T-cell (primary cell): ENCODE measurements around the gene UMAD1. TPM values are rescaled to one million over a fixed set of nuclear protein-coding genes. Genes with fewer than 3 reads are reported as not detected.

Experiments
- ATAC-seq, 4 experiments: fragments of 200-7000 bp in 3 of 4; fragments of 150-1000 bp in 1 of 4; cut with Tn5 transposase; replicated peaks in 1 of 4; 1 replicate in 3 of 4; 2 replicates in 1 of 4; pipeline ENCODE4 v1.10.0; 2021; ENCODE audit warnings: moderate library complexity in 3 of 4, mild to moderate bottlenecking in 2 of 4, moderate number of reproducible peaks in 1 of 4
- CTCF ChIA-PET, 2 donors: fragments of 300-600 bp; sonication (Branson Sonifier 250); formaldehyde crosslinking; loops; one replicate each; lab custom pipeline; 2022; ENCODE audit warnings: antibody characterized with exemption in 2 of 2; lab: Charles Lee
- POLR2A ChIA-PET, 2 donors: fragments of 300-600 bp; sonication (Branson Sonifier 250); formaldehyde crosslinking; loops; one replicate each; lab custom pipeline; 2022; ENCODE audit warnings: antibody characterized with exemption in 2 of 2; lab: Charles Lee
- DNase-seq, 35 experiments: peaks; one replicate each; pipeline versions ENCODE4 v3.0.0 to v3.0.0-alpha.2; 2013 to 2023
- H3K27ac ChIP-seq: one replicate; pipeline ENCODE4 v1.5.1; 2013; ENCODE audit warnings: low read length
- H3K27me3 ChIP-seq, 2 experiments: replicated peaks in 1 of 2; 1 replicate in 1 of 2; 2 replicates in 1 of 2; pipeline versions ENCODE4 v1.6.1 to v1.7.0; 2013; ENCODE audit warnings: low read length in 1 of 2, mixed read lengths in 1 of 2; ENCODE audit not compliant: control insufficient read depth in 2 of 2, insufficient read depth in 2 of 2; ENCODE audit errors: extremely low read depth in 1 of 2
- H3K36me3 ChIP-seq, 2 donors: 1 replicate in 1 of 2; 2 replicates in 1 of 2; pipeline versions ENCODE4 v1.6.1 to v1.7.0; 2013; ENCODE audit warnings: low read length in 1 of 2; ENCODE audit not compliant: control insufficient read depth in 2 of 2, insufficient read depth in 1 of 2; ENCODE audit errors: extremely low read depth in 1 of 2
- H3K4me1 ChIP-seq, 2 experiments: 1 replicate in 1 of 2; 2 replicates in 1 of 2; pipeline versions ENCODE4 v1.6.1 to v1.7.0; 2013; ENCODE audit warnings: low read length in 2 of 2, mixed read lengths in 1 of 2; ENCODE audit not compliant: insufficient read depth in 2 of 2, control insufficient read depth in 1 of 2; ENCODE audit errors: extremely low read depth in 1 of 2
- H3K4me3 ChIP-seq, 2 donors: 1 replicate in 1 of 2; 2 replicates in 1 of 2; pipeline versions ENCODE4 v1.5.1 to v1.7.0; 2013; ENCODE audit warnings: mild to moderate bottlenecking in 2 of 2, low read length in 1 of 2, moderate library complexity in 1 of 2; ENCODE audit not compliant: control insufficient read depth in 1 of 2; ENCODE audit errors: extremely low read depth in 1 of 2
- H3K9me3 ChIP-seq: 2 replicates; pipeline ENCODE4 v1.7.0; 2013
- H3K27ac Mint-ChIP-seq, 2 donors: one replicate each; pipeline ENCODE4 v1.8.0; 2020 to 2021; ENCODE audit warnings: mild to moderate bottlenecking in 2 of 2, mixed read lengths in 2 of 2
- H3K27me3 Mint-ChIP-seq, 2 donors: one replicate each; pipeline ENCODE4 v1.8.0; 2021 to 2022; ENCODE audit warnings: mixed read lengths in 2 of 2
- H3K36me3 Mint-ChIP-seq: one replicate; pipeline ENCODE4 v1.8.0; 2021; ENCODE audit warnings: mixed read lengths
- H3K4me1 Mint-ChIP-seq, 3 donors: one replicate each; pipeline ENCODE4 v1.8.0; 2020 to 2022; ENCODE audit warnings: mixed read lengths in 3 of 3, mild to moderate bottlenecking in 1 of 3
- H3K4me3 Mint-ChIP-seq, 3 donors: one replicate each; pipeline ENCODE4 v1.8.0; 2020 to 2022; ENCODE audit warnings: mild to moderate bottlenecking in 3 of 3, mixed read lengths in 3 of 3, moderate library complexity in 3 of 3
- H3K9me3 Mint-ChIP-seq, 3 donors: one replicate each; pipeline ENCODE4 v1.8.0; 2020 to 2022; ENCODE audit warnings: mixed read lengths in 3 of 3
- WGBS: methylation state at CpG from one replicate; pipeline ENCODE4 v1.1.5; 2013; ENCODE audit warnings: missing lambda C conversion rate; ENCODE audit not compliant: insufficient coverage; 5-methylcytosine and 5-hydroxymethylcytosine counted together
- total RNA-seq, 35 experiments: library from RNA in 6 of 35; stranded (reverse) in 6 of 35; fragments of 120-200 nt in 1 of 35; gene quantifications; one replicate each; pipeline versions ENCODE4 v1.2.1 to v1.2.4 and lab custom pipeline; 2013 to 2026

UMAD1 gene
- total RNA-seq, 5 donors from 2014 or later (not counting 1 experiment from before 2014, with no cell fraction given), result 13.8 to 19.8 (median 16.6) TPM

DNA sequence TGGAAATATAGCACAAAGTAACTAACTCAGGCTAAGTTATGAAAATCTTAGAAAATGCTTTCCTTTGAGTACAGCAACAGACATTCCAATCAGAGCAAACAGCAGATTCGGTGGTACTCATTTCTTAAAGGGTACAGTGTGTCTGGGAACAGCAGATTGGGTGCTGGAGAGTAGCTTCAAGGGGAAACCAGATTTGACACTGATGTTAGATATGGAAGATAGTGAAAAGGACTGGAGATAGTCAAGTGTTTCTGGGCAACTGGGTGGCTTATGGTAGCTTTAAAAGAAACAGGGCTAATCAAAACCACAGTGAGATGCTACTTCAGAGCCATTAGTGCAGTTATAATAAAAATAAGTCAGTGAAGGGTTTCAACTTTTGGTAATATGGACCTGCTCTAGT is 12.1 kb upstream of the UMAD1 start:
- Mint-ChIP-seq H3K27me3 (peaks cover 0 to 2% of the 10 kb centered on the region in 2 donors), H3K27ac (no peak overlapping the region), H3K4me1 (no peaks in the 10 kb centered on the region), H3K36me3 (peaks cover 9% of the 10 kb centered on the region), H3K9me3 (peaks cover 2 to 18% (median 4%) of the 10 kb centered on the region in 3 donors), H3K4me3 (no peak overlapping the region)
- no peaks in the 10 kb centered on the region for H3K27me3 ChIP-seq
- H3K4me3 ChIP-seq, result no peak overlapping the region
- no peaks in the 10 kb centered on the region for H3K4me1 ChIP-seq
- H3K27ac ChIP-seq, result no peak overlapping the region
- POLR2A ChIA-PET, result interaction anchor here (0.5 kb wide), 2 partner anchors 58 to 999 kb away, joined by 3 read pairs; no protein-coding TSS in a partner anchor
- WGBS, result 86% methylated on average over 1 of the region's 1 CpG
- DNase-seq (no peak), ATAC-seq (no peak)
- no peaks in the 10 kb centered on the region for H3K9me3 ChIP-seq
- no peaks in the 10 kb centered on the region for H3K36me3 ChIP-seq
- CTCF ChIA-PET, result no interaction called here

DNA sequence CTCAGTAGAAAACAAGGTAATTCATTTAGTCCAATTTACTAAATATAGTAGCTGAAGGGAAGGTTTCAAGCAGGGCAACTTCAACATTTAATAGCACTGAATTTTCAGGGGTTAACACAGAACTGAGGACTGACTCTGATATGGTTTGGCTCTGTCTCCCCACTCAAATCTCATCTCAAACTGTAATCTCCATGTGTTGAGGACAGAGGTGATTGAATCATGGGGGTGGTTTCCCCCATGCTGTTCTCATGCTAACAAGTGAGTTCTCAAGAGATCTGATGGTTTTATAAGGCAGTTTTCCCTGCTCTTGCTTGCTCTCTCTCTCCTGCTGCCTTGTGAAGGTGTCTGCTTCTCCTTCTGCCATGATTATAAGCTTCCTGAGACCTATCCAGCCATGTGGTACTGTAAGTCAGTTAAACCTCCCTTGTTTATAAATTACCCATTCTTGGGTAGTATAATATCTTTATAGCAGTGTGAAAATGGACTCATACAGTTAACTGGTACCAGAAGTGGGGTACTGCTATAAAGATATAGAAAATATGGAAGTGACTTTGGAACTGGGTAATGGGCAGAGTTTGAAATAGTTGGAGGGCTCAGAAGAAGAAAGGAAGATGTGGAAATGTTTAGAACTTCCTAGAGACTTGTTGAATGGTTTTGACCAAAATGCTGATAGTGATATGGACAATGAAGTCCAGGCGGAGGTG is 9.8 kb upstream of the UMAD1 start:
- POLR2A ChIA-PET, result no interaction called here
- peaks cover 0 to 2% of the 10 kb centered on the region in 2 donors for H3K27me3 Mint-ChIP-seq

GRCh38 chr7:7639421-7639820 is 1.1 kb upstream of the UMAD1 start:
- DNase-seq (peak in 1 of 35 experiments; percentile 8), ATAC-seq (no peak)
- ChIA-PET POLR2A (interaction anchor here (0.5 to 3.0 kb wide), 10 partner anchors 38 to 438 kb away, joined by 3 to 20 read pairs (median 4); no protein-coding TSS in a partner anchor), CTCF (interaction anchor here in 1 of 2 donors (1.7 to 3.7 kb wide), 3 partner anchors 42 to 486 kb away, joined by 5 to 25 read pairs (median 8); no protein-coding TSS in a partner anchor)
- Histone ChIP-seq H3K9me3 (no peaks in the 10 kb centered on the region), H3K36me3 (peaks cover 0 to 18% of the 10 kb centered on the region in 2 donors), H3K27ac (peak overlapping the region; percentile 95), H3K4me3 (peak overlapping the region; percentile 72 to 99), H3K4me1 (peaks cover 14 to 15% of the 10 kb centered on the region in 2 experiments), H3K27me3 (no peaks in the 10 kb centered on the region)
- Mint-ChIP-seq H3K4me3 (peak overlapping the region; percentile 97 to 98 (median 97)), H3K27ac (peak overlapping the region; percentile 91 to 98), H3K4me1 (peaks cover 46 to 51% (median 46%) of the 10 kb centered on the region in 3 donors), H3K27me3 (no peaks in the 10 kb centered on the region), H3K9me3 (no peaks in the 10 kb centered on the region), H3K36me3 (peaks cover 22% of the 10 kb centered on the region)
- 20% methylated on average over 2 of the region's 5 CpGs for WGBS

More for the DNA sequence above, 9.8 kb upstream of the UMAD1 start:
- Histone ChIP-seq H3K9me3 (no peaks in the 10 kb centered on the region), H3K4me1 (no peaks in the 10 kb centered on the region), H3K36me3 (peaks cover 0 to 6% of the 10 kb centered on the region in 2 donors), H3K27ac (no peak overlapping the region), H3K27me3 (no peaks in the 10 kb centered on the region), H3K4me3 (no peak overlapping the region)
- H3K27ac Mint-ChIP-seq, result no peak overlapping the region
- 93% methylated on average over 1 of the region's 1 CpG for WGBS
- CTCF ChIA-PET, result no interaction called here
- peaks cover 9% of the 10 kb centered on the region for H3K36me3 Mint-ChIP-seq
- peaks cover 2 to 18% (median 4%) of the 10 kb centered on the region in 3 donors for H3K9me3 Mint-ChIP-seq
- ATAC-seq (no peak), DNase-seq (no peak)
- H3K4me1 Mint-ChIP-seq, result no peaks in the 10 kb centered on the region
- H3K4me3 Mint-ChIP-seq, result no peak overlapping the region

GRCh38 chr7:7639847-7640220 is 718 bp upstream of the UMAD1 start:
- Mint-ChIP-seq H3K4me1 (peaks cover 49 to 55% (median 50%) of the 10 kb centered on the region in 3 donors), H3K36me3 (peaks cover 26% of the 10 kb centered on the region), H3K27me3 (no peaks in the 10 kb centered on the region), H3K27ac (peak overlapping the region; percentile 91 to 98), H3K9me3 (no peaks in the 10 kb centered on the region), H3K4me3 (peak overlapping the region; percentile 97 to 98 (median 97))
- ChIA-PET CTCF (interaction anchor here in 1 of 2 donors (1.4 to 3.7 kb wide), 6 partner anchors 41 to 486 kb away, joined by 3 to 25 read pairs (median 6); no protein-coding TSS in a partner anchor), POLR2A (interaction anchor here (0.5 to 3.0 kb wide), 14 partner anchors 38 to 458 kb away, joined by 3 to 20 read pairs (median 4); partner anchors contain the start of gene C1GALT1 (in 1 of the 2))
- 0% methylated on average over 18 of the region's 19 CpGs for WGBS
- ATAC-seq, result peak; percentile 18 to 45 (median 20)
- no peaks in the 10 kb centered on the region for H3K9me3 ChIP-seq
- peak overlapping the region; percentile 95 for H3K27ac ChIP-seq
- peak overlapping the region; percentile 72 to 99 for H3K4me3 ChIP-seq
- peaks cover 0 to 18% of the 10 kb centered on the region in 2 donors for H3K36me3 ChIP-seq
- H3K4me1 ChIP-seq, result peaks cover 14 to 15% of the 10 kb centered on the region in 2 experiments
- peak in 33 of 35 experiments; percentile 19 to 80 (median 53) for DNase-seq
- no peaks in the 10 kb centered on the region for H3K27me3 ChIP-seq

DNA sequence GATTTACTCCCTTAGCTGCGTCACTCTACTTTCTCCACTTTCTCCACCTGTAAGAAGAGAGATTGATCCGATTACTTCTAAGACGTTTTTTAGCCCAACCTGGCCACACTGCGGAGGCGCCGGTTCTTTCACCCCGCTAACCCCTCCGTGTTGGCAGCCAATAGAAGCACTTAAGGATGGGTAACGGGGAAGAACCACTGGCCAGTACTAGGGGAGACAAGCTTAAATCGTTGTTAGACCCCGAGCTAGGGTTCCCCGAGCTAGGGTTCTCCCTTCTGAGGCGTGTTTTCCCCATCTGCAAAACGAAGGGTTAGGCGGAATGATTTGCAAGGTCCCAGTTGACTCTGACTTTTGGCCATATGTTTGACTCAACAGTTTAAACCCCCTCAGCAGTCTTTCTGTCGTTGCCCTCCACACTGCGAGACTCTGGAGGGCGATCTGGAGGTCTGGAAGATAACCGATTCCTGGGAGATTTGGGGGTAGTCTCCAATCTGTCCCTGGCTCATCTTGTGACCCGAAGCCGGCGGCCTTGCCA is 644 bp downstream of the UMAD1 start:
- Mint-ChIP-seq H3K27me3 (no peaks in the 10 kb centered on the region), H3K4me1 (peaks cover 59 to 64% (median 59%) of the 10 kb centered on the region in 3 donors), H3K36me3 (peaks cover 30% of the 10 kb centered on the region), H3K4me3 (peak overlapping the region; percentile 97 to 98 (median 97)), H3K9me3 (no peaks in the 10 kb centered on the region), H3K27ac (peak overlapping the region; percentile 91 to 98)
- Histone ChIP-seq H3K4me1 (peaks cover 14 to 15% of the 10 kb centered on the region in 2 experiments), H3K27ac (peak overlapping the region; percentile 95), H3K36me3 (peaks cover 0 to 11% of the 10 kb centered on the region in 2 donors), H3K27me3 (no peaks in the 10 kb centered on the region), H3K9me3 (no peaks in the 10 kb centered on the region), H3K4me3 (peak overlapping the region; percentile 72 to 99)
- peak; percentile 4 to 21 (median 10) for ATAC-seq
- DNase-seq, result peak in 5 of 35 experiments; percentile 16 to 46 (median 39)
- ChIA-PET CTCF (interaction anchor here in 1 of 2 donors (1.4 to 3.7 kb wide), 7 partner anchors 40 to 485 kb away, joined by 3 to 25 read pairs (median 5); no protein-coding TSS in a partner anchor), POLR2A (interaction anchor here (0.6 to 3.0 kb wide), 11 partner anchors 36 to 574 kb away, joined by 3 to 20 read pairs (median 4); partner anchors contain the start of gene C1GALT1 (in 1 of the 2))
- 13% methylated on average over 13 of the region's 22 CpGs for WGBS

GRCh38 chr7:7642081-7642480 is 1.5 kb downstream of the UMAD1 start:
- Histone ChIP-seq H3K27me3 (no peaks in the 10 kb centered on the region), H3K9me3 (no peaks in the 10 kb centered on the region), H3K4me1 (peaks cover 14 to 15% of the 10 kb centered on the region in 2 experiments), H3K27ac (no peak overlapping the region), H3K36me3 (peaks cover 0 to 3% of the 10 kb centered on the region in 2 donors), H3K4me3 (no peak overlapping the region)
- H3K4me3 Mint-ChIP-seq, result peak overlapping the region; percentile 97 to 98 (median 97)
- ATAC-seq, result no peak
- no peak for DNase-seq
- ChIA-PET POLR2A (interaction anchor here in 1 of 2 donors (0.6 to 3.0 kb wide), 3 partner anchors 13 to 566 kb away, joined by 3 to 20 read pairs (median 3); no protein-coding TSS in a partner anchor), CTCF (interaction anchor here (0.7 to 3.7 kb wide), 4 partner anchors 39 to 123 kb away, joined by 3 to 25 read pairs (median 4); no protein-coding TSS in a partner anchor)
- H3K27ac Mint-ChIP-seq, result peak overlapping the region in 1 of 2 donors; percentile 91
- no peaks in the 10 kb centered on the region for H3K27me3 Mint-ChIP-seq
- H3K36me3 Mint-ChIP-seq, result peaks cover 33% of the 10 kb centered on the region
- no peaks in the 10 kb centered on the region for H3K9me3 Mint-ChIP-seq
- peaks cover 64 to 70% (median 66%) of the 10 kb centered on the region in 3 donors for H3K4me1 Mint-ChIP-seq
- WGBS, result no CpG with 5 or more reads among the region's 6 CpGs
